SH-SY5Y (cell line): ENCODE results near the gene LRP1-AS.

Experiments
- GATA2 ChIP-seq: IDR thresholded peaks from 2 replicates; pipeline ENCODE4 v1.6.1; 2011; ENCODE audit warnings: mild to moderate bottlenecking, low read depth, low read length
- GATA3 ChIP-seq: IDR thresholded peaks from 2 replicates; pipeline ENCODE4 v1.6.1; 2011; ENCODE audit warnings: low read depth, mild to moderate bottlenecking, low read length, moderate library complexity

Gene LRP1-AS

GRCh38 chr12:57146961-57147944 is at the start of gene LRP1-AS:
Gene LRP1-AS (minus strand): TSS chr12:57147619.
- no peak for TF ChIP-seq GATA3
- no peak for TF ChIP-seq GATA2

- TF ChIP-seq GATA2 (no peak), GATA3 (no peak)
Observed at GRCh38 chr12:57196956-57197355, 49.5 kb upstream of the LRP1-AS start.

DNA sequence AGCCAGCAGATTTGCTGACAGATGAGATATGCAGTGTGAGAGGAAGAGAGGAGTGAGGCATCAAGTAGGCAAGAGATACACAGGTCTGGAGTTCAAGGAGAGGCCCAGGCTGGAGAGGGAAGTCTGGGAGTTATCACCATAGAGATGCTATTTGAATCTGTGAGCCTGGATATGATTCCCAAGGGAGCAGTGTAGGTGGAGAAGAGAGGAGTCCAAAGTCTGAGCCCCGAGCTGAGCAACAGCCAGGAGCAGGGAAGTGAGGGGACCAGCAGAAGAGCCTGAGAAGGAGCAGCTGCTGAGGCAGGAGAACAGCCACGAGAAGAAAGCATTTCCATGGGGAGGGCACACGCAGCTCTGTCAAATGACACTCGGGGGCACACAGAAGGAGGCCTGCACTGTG is 49.0 kb upstream of the LRP1-AS start:
- no peak for TF ChIP-seq GATA2
- TF ChIP-seq GATA3 = no peak

- TF ChIP-seq GATA3 (no peak), GATA2 (no peak)
Observed at GRCh38 chr12:57195611-57196371, 48.4 kb upstream of the LRP1-AS start.

DNA sequence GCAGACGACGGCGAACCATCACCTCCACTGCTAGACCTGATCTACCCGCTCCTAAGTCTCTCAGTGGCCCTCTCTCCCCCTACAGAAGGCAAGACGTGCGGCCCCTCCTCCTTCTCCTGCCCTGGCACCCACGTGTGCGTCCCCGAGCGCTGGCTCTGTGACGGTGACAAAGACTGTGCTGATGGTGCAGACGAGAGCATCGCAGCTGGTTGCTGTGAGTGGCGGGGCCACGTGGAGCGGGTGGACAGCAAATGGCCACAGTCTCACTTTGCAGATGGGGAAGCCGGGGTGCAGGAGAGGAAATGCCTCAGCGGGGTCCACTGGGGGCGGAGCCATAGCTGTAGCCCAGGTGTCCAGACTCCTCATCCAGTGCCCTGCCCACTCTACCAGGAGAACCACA is 47.8 kb upstream of the LRP1-AS start:
- TF ChIP-seq GATA3 (no peak), GATA2 (no peak)

DNA sequence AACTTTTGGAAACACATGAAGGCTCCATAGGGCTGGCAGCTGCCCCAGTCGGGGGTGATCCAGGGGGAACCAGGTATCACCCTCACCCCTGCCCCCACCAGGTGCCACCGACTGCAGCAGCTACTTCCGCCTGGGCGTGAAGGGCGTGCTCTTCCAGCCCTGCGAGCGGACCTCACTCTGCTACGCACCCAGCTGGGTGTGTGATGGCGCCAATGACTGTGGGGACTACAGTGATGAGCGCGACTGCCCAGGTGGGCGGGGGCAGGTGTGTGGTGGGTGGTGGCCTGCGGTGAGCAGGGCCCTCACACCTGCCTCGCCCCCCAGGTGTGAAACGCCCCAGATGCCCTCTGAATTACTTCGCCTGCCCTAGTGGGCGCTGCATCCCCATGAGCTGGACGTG is 46.8 kb upstream of the LRP1-AS start:
- TF ChIP-seq GATA3 (no peak), GATA2 (no peak)

DNA sequence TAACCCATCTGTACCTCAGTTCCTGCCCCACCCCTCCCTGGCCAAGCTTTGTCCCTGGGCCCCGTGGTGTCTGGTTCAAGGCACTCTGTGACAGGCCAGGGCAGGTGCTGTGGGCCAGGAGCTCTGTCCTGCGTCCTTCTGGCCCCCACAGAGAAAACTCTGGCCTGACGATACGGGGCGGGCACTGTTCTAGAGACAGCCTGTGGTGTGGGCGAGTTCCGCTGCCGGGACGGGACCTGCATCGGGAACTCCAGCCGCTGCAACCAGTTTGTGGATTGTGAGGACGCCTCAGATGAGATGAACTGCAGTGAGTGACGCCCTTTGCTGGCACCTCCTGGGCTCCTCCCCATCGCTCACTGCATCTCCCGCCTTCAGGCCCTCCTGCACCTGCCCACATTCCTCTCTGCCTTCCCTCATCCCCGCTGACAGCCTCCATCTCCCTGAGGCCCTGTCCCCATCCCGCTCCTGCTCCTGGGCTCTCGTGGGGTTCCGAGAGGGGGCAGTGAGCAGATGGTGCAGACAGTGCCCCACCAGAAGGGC is 46.4 kb upstream of the LRP1-AS start:
- TF ChIP-seq GATA2 (no peak), GATA3 (no peak)

DNA sequence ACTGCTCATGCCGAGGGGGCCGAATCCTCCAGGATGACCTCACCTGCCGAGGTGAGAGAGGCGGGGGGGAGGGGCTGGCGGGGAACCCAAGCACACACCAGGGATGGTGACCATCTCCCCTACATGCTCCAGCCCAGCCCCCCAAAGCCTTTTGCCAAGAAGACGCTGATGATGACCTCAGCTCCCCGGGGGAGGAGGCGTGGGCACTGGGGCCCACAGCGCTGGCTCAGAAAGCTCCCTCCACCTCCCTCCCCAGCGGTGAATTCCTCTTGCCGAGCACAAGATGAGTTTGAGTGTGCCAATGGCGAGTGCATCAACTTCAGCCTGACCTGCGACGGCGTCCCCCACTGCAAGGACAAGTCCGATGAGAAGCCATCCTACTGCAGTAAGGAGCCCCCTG is 45.5 kb upstream of the LRP1-AS start:
- TF ChIP-seq GATA2 (no peak), GATA3 (no peak)

- TF ChIP-seq GATA3 (no peak), GATA2 (no peak)
Observed at GRCh38 chr12:57191410-57191809, 44.0 kb upstream of the LRP1-AS start.

DNA sequence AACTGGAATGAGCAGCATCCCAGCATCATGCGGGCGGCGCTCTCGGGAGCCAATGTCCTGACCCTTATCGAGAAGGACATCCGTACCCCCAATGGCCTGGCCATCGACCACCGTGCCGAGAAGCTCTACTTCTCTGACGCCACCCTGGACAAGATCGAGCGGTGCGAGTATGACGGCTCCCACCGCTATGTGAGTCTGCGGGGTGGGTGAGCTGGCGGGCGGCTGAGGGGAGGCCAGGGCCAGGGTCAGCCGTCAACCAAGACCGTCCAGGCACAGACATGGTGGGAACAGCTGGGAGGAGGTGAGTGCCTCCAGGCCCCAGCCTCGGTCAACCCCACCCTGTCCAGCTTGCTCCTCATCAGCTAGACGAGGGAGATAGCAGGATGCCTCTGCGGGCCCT is 43.4 kb upstream of the LRP1-AS start:
- TF ChIP-seq GATA2 (no peak), GATA3 (no peak)

GRCh38 chr12:57190037-57190436 is 42.6 kb upstream of the LRP1-AS start:
- TF ChIP-seq GATA3 (no peak), GATA2 (no peak)

GRCh38 chr12:57188090-57188425 is 40.6 kb upstream of the LRP1-AS start:
- TF ChIP-seq GATA3 (no peak), GATA2 (no peak)

- TF ChIP-seq GATA3 = no peak
- no peak for TF ChIP-seq GATA2
Observed at GRCh38 chr12:57187222-57188089, 40.0 kb upstream of the LRP1-AS start.

GRCh38 chr12:57185906-57186508 is 38.6 kb upstream of the LRP1-AS start:
- TF ChIP-seq GATA2 = no peak
- TF ChIP-seq GATA3 = no peak
